Measurements from ENCODE around the gene IL17RB. TPM values are rescaled to one million over a fixed set of nuclear protein-coding genes. Genes with fewer than 3 reads are reported as not detected.

Gene IL17RB
- total RNA-seq, 1 experiment from 2014 or later = 9.8 TPM

DNA sequence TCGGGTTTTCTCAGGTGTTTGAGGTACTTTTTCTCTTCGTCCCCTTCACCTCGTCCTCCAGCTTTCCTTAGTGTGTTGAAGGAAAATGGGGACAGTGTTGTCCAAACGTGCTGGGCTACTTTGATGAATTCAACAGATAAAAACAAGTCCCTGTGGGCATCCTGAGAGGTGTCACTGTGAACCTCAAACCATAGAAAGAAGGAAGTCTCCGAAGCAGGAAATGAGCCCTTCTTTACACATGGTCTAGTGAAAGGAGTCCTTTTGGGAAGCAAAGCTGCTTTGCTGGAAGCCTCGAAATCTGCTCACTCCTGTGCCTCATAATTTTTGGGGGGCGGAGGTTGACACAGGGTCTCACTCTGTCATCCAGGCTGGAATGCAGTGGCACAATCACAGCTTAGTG is 10.6 kb downstream of the IL17RB start:
- no peak overlapping the region for H2BK15ac ChIP-seq (ENCODE audit: low read depth, low read length)
- H3K18ac ChIP-seq (ENCODE audit: insufficient read length, low read depth, low read length) = no peak overlapping the region
- no peak overlapping the region for H4K91ac ChIP-seq (ENCODE audit: insufficient read length, low read depth, low read length)
- peaks cover 2 to 40% (median 20%) of the 10 kb centered on the region in 3 experiments; a peak in 5 of 7 replicates for H3K36me3 Mint-ChIP-seq (ENCODE audit: insufficient read depth in 1 of 3, low read depth in 3 of 3)
- no peak overlapping the region for H3K9ac ChIP-seq (ENCODE audit: extremely low read depth, insufficient read length, low read length)
- no peak for DNase-seq
- H3K27ac Mint-ChIP-seq = no peak overlapping the region
- no peak overlapping the region for H4K8ac ChIP-seq (replicated peaks; ENCODE audit: insufficient read length, low read depth, low read length)
- no peak overlapping the region for H3K23ac ChIP-seq (ENCODE audit: insufficient read length, low read depth, low read length)
- H3K27me3 ChIP-seq (ENCODE audit: insufficient read depth, low read length) = no peaks in the 10 kb centered on the region; the same call in 1 of the 2 replicates
- no peak overlapping the region for H2AFZ ChIP-seq (ENCODE audit: low read length)
- no peak overlapping the region for H2AK5ac ChIP-seq (ENCODE audit: insufficient read length, low read length)
- H3K4me1 Mint-ChIP-seq = no peaks in the 10 kb centered on the region
- H3K79me2 ChIP-seq (ENCODE audit: insufficient read depth, low read length) = no peaks in the 10 kb centered on the region
- no peak overlapping the region for H3K4me3 Mint-ChIP-seq
- no peak overlapping the region for H2BK5ac ChIP-seq (ENCODE audit: insufficient read length, low read length)
- H3K9me3 ChIP-seq (ENCODE audit: control insufficient read depth, low read depth, low read length) = no peaks in the 10 kb centered on the region
- no peak overlapping the region for H3K4ac ChIP-seq (ENCODE audit: low read depth, low read length)
- no peak overlapping the region for H3K27ac ChIP-seq (ENCODE audit: insufficient read length, low read depth, low read length)
- no peak overlapping the region for H2BK20ac ChIP-seq (ENCODE audit: low read depth, low read length, poor library complexity, severe bottlenecking)
- H3T11ph ChIP-seq (ENCODE audit: low read length) = no peak overlapping the region
- no peak overlapping the region for H3K4me2 ChIP-seq (ENCODE audit: insufficient read depth, insufficient read length, low read length)
- H3K56ac ChIP-seq (ENCODE audit: insufficient read length, low read depth, low read length) = no peak overlapping the region
- no peak overlapping the region for H3K14ac ChIP-seq (ENCODE audit: insufficient read depth, low read length)
- H3K27me3 Mint-ChIP-seq (ENCODE audit: low read depth) = no peaks in the 10 kb centered on the region
- H3K23me2 ChIP-seq (ENCODE audit: insufficient read length, low read depth, low read length, poor library complexity, severe bottlenecking) = no peaks in the 10 kb centered on the region
- no peaks in the 10 kb centered on the region for H3K79me1 ChIP-seq (ENCODE audit: insufficient read depth, low read depth, low read length, poor library complexity, severe bottlenecking)
- H2BK120ac ChIP-seq (ENCODE audit: low read depth, low read length, poor library complexity, severe bottlenecking) = no peak overlapping the region
- no peaks in the 10 kb centered on the region for H4K20me1 ChIP-seq (ENCODE audit: control insufficient read depth, insufficient read depth, insufficient read length)
- no peak overlapping the region for H2BK12ac ChIP-seq (ENCODE audit: insufficient read length, low read depth, low read length)
- H4K5ac ChIP-seq (ENCODE audit: insufficient read length, low read depth, low read length) = no peak overlapping the region
- H3K4me1 ChIP-seq (ENCODE audit: insufficient read depth, low read length) = no peaks in the 10 kb centered on the region
- WGBS (ENCODE audit: extremely low coverage, insufficient read length, low lambda C conversion rate) = no CpG with 5 or more reads among the region's 7 CpGs
- no peak for TF ChIP-seq CTCF (conservative IDR thresholded peaks at IDR 0.05)
- no peaks in the 10 kb centered on the region for H3K9me3 Mint-ChIP-seq

Measured in H9 (cell line).